HEK293 (cell line): ENCODE data around the gene COMMD10.

Experiments
- CTCF ChIA-PET: fragments of 350-600 bp; formaldehyde crosslinking; extraction: SDS; loops from one replicate; lab custom pipeline; 2021; ENCODE audit warnings: antibody characterized with exemption; lab: Yijun Ruan, JAX
- POLR2A ChIA-PET: fragments of 300-600 bp; formaldehyde crosslinking; extraction: SDS; loops from one replicate; lab custom pipeline; 2020; ENCODE audit warnings: antibody characterized with exemption, inconsistent platforms; lab: Yijun Ruan, JAX
- H3K27ac ChIP-seq: fragments of 200-500 bp; sonication (Bioruptor generic); 2 replicates; pipeline ENCODE4 v1.5.1; 2014; ENCODE audit warnings: low read depth, low read length, control low read depth, inconsistent platforms; ENCODE audit errors: extremely low read depth
- H3K36me3 ChIP-seq, 2 experiments: fragments of 200-500 bp in 1 of 2; sonication (Bioruptor generic) in 1 of 2; 1 replicate in 1 of 2; 2 replicates in 1 of 2; pipeline ENCODE4 v1.5.1; 2014 to 2017; ENCODE audit warnings: inconsistent platforms in 2 of 2, low read length in 2 of 2; ENCODE audit not compliant: control insufficient read depth in 2 of 2, insufficient read depth in 1 of 2
- H3K4me1 ChIP-seq: fragments of 200-500 bp; sonication (Bioruptor generic); 2 replicates; pipeline ENCODE4 v1.5.1; 2014; ENCODE audit warnings: mild to moderate bottlenecking, low read length, inconsistent platforms; ENCODE audit not compliant: control insufficient read depth, insufficient read depth
- H3K4me3 ChIP-seq: 2 replicates; pipeline ENCODE4 v1.5.1; 2011; ENCODE audit warnings: low read depth, mild to moderate bottlenecking, control low read depth, low read length, moderate library complexity
- H3K9me3 ChIP-seq: fragments of 200-500 bp; sonication (Bioruptor generic); 2 replicates; pipeline ENCODE4 v1.5.1; 2014; ENCODE audit warnings: low read depth, low read length, inconsistent platforms; ENCODE audit not compliant: control insufficient read depth, insufficient read depth
- BCL11B ChIP-seq: fragments of 450-650 bp; formaldehyde crosslinking; IDR thresholded peaks from 2 replicates; pipeline ENCODE4 v1.5.1; 2016; ENCODE audit warnings: low read depth, missing biosample characterization, missing genetic modification characterization
- EGR2 ChIP-seq: fragments of 450-650 bp; formaldehyde crosslinking; IDR thresholded peaks from 2 replicates; pipeline ENCODE4 v1.5.1; 2016; ENCODE audit warnings: low read depth, missing biosample characterization, missing genetic modification characterization
- PRDM4 ChIP-seq: fragments of 450-650 bp; formaldehyde crosslinking; IDR thresholded peaks from 2 replicates; pipeline ENCODE4 v1.5.1; 2017; ENCODE audit warnings: missing biosample characterization, missing genetic modification characterization
- PRDM6 ChIP-seq: fragments of 450-650 bp; formaldehyde crosslinking; IDR thresholded peaks from 2 replicates; pipeline ENCODE4 v1.5.1; 2017; ENCODE audit warnings: missing biosample characterization, missing genetic modification characterization
- SCRT2 ChIP-seq: fragments of 450-650 bp; formaldehyde crosslinking; IDR thresholded peaks from 2 replicates; pipeline ENCODE4 v1.5.1; 2016; ENCODE audit warnings: missing biosample characterization, missing genetic modification characterization
- SP2 ChIP-seq: fragments of 450-650 bp; formaldehyde crosslinking; IDR thresholded peaks from 2 replicates; pipeline ENCODE4 v1.5.1; 2016; ENCODE audit warnings: missing biosample characterization, missing genetic modification characterization
- SP3 ChIP-seq: fragments of 450-650 bp; formaldehyde crosslinking; IDR thresholded peaks from 2 replicates; pipeline ENCODE4 v1.5.1; 2016; ENCODE audit warnings: missing biosample characterization, missing genetic modification characterization
- ZBTB26 ChIP-seq: fragments of 450-650 bp; formaldehyde crosslinking; optimal IDR thresholded peaks from 2 replicates; pipeline ENCODE3; 2016; ENCODE audit warnings: missing biosample characterization, mild to moderate bottlenecking, missing genetic modification characterization
- ZFP3 ChIP-seq: fragments of 450-650 bp; formaldehyde crosslinking; IDR thresholded peaks from 2 replicates; pipeline ENCODE4 v1.5.1; 2016; ENCODE audit warnings: low read depth, missing biosample characterization, missing genetic modification characterization
- ZIC2 ChIP-seq: fragments of 450-650 bp; formaldehyde crosslinking; IDR thresholded peaks from 2 replicates; pipeline ENCODE4 v1.5.1; 2016; ENCODE audit warnings: missing biosample characterization, missing genetic modification characterization
- ZNF112 ChIP-seq: fragments of 450-650 bp; formaldehyde crosslinking; IDR thresholded peaks from 2 replicates; pipeline ENCODE4 v1.5.0; 2017; ENCODE audit warnings: missing biosample characterization, missing genetic modification characterization
- ZNF292 ChIP-seq: fragments of 450-650 bp; formaldehyde crosslinking; IDR thresholded peaks from 2 replicates; pipeline ENCODE4 v1.5.1; 2016; ENCODE audit warnings: low read depth, missing biosample characterization, missing genetic modification characterization, borderline replicate concordance
- ZNF426 ChIP-seq: fragments of 450-650 bp; formaldehyde crosslinking; IDR thresholded peaks from 2 replicates; pipeline ENCODE4 v1.5.1; 2017; ENCODE audit warnings: missing biosample characterization, missing genetic modification characterization, mild to moderate bottlenecking, inconsistent platforms, moderate library complexity
- ZNF558 ChIP-seq: fragments of 450-650 bp; formaldehyde crosslinking; IDR thresholded peaks from 2 replicates; pipeline ENCODE4 v1.5.1; 2016; ENCODE audit warnings: missing biosample characterization, missing genetic modification characterization
- ZNF621 ChIP-seq: fragments of 450-650 bp; formaldehyde crosslinking; IDR thresholded peaks from 2 replicates; pipeline ENCODE4 v1.5.1; 2017; ENCODE audit warnings: missing biosample characterization, missing genetic modification characterization
- ZNF624 ChIP-seq: fragments of 450-650 bp; formaldehyde crosslinking; IDR thresholded peaks from 2 replicates; pipeline ENCODE4 v1.5.1; 2017; ENCODE audit warnings: missing biosample characterization, missing genetic modification characterization
- ZSCAN23 ChIP-seq: fragments of 450-650 bp; formaldehyde crosslinking; IDR thresholded peaks from 2 replicates; pipeline ENCODE4 v1.5.1; 2016; ENCODE audit warnings: missing biosample characterization, missing genetic modification characterization
- TF ChIP-seq, protein P1 (sequence below): fragments of 450-650 bp; formaldehyde crosslinking; IDR thresholded peaks from 2 replicates; pipeline ENCODE4 v1.5.1; 2016; ENCODE audit warnings: missing biosample characterization, missing genetic modification characterization

Gene COMMD10

GRCh38 chr5:116256717-116257116, 171.9 kb downstream of the COMMD10 start (continued):
- no peak for TF ChIP-seq PRDM6 (tag by site-specific recombination)
- TF ChIP-seq ZNF621 (tag by site-specific recombination), result no peak
- TF ChIP-seq ZSCAN23 (tag by site-specific recombination), result no peak
- TF ChIP-seq EGR2 (tag by site-specific recombination), result no peak
- no peak for TF ChIP-seq ZNF292 (tag by site-specific recombination)
- TF ChIP-seq ZNF624, result no peak
- TF ChIP-seq SCRT2 (tag by site-specific recombination), result no peak
- TF ChIP-seq ZFP3 (tag by site-specific recombination), result no peak
- TF ChIP-seq ZNF558, result no peak

DNA sequence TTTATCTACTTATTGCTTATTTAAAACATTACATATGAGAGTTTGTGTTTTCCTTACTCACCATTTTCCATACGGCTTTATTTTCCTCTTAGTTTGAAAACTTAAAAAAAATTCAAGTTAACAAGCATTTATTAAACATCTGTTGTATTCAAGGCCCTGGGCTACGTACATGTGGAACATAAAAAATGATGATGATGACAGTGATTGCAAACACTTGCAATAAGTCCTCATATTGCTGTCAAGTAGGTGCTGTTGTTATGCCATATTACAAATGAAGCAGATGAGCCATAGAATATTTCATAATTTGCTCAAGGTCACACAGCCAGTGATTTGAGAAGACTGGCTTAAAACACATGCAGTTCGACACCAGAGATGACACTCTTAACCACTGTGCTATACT, 180.6 kb downstream of the COMMD10 start:
- Histone ChIP-seq H3K36me3 (no peaks in the 10 kb centered on the region), H3K4me1 (no peaks in the 10 kb centered on the region), H3K9me3 (no peaks in the 10 kb centered on the region), H3K27ac (no peak overlapping the region), H3K4me3 (no peak overlapping the region)
- no peak for TF ChIP-seq ZNF112 (tag by site-specific recombination)
- TF ChIP-seq, protein P1, sequence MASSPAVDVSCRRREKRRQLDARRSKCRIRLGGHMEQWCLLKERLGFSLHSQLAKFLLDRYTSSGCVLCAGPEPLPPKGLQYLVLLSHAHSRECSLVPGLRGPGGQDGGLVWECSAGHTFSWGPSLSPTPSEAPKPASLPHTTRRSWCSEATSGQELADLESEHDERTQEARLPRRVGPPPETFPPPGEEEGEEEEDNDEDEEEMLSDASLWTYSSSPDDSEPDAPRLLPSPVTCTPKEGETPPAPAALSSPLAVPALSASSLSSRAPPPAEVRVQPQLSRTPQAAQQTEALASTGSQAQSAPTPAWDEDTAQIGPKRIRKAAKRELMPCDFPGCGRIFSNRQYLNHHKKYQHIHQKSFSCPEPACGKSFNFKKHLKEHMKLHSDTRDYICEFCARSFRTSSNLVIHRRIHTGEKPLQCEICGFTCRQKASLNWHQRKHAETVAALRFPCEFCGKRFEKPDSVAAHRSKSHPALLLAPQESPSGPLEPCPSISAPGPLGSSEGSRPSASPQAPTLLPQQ (tag by site-specific recombination), result no peak
- TF ChIP-seq BCL11B, result no peak
- no peak for TF ChIP-seq ZNF426
- TF ChIP-seq ZSCAN23 (tag by site-specific recombination), result no peak
- no peak for TF ChIP-seq PRDM4 (tag by site-specific recombination)
- TF ChIP-seq SP3 (tag by site-specific recombination), result no peak
- ChIA-PET CTCF (no interaction called here), POLR2A (no interaction called here)

DNA sequence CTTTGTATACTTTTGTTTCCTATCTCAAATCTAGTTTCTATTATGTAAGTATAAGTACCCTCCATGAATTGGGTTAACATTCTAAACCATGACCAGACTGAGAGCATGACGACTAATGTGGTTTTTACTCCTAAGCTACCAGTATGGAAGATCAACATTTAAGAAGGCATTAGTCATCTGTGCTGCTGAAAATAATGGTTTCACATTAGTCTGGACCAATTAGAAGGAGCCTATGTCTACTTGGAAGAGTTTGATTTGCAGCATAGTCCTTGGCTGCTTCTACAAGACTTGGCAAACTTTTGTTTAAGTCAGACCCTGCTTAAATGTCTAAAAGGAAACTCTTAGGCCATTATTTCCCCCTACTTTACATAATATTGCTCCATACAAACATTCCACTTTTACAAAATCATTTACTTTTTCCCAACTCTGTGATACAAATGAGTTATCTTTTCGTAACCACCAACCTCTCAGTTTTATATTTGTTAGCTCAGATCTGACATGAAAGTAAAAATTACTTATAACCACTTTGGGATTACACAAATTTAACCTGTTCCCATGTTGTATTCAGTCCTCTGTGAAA, 186.7 kb downstream of the COMMD10 start:
- POLR2A ChIA-PET, result no interaction called here
- CTCF ChIA-PET, result interaction anchor here (0.6 kb wide), 1 partner anchor 137 kb away, joined by 3 read pairs; no protein-coding TSS in a partner anchor
- TF ChIP-seq ZIC2 (tag by site-specific recombination), result no peak
- TF ChIP-seq ZBTB26 (tag by site-specific recombination), result no peak
- TF ChIP-seq SP2 (tag by site-specific recombination), result no peak

More for the DNA sequence above, 186.7 kb downstream of the COMMD10 start:
- Histone ChIP-seq H3K4me3 (no peak overlapping the region), H3K36me3 (no peaks in the 10 kb centered on the region), H3K9me3 (no peaks in the 10 kb centered on the region), H3K4me1 (no peaks in the 10 kb centered on the region), H3K27ac (no peak overlapping the region)
